GM19193 (cell line): ENCODE data around the gene DIP2B.

Experiments used
- POLR2A ChIP-seq: IDR thresholded peaks from 4 replicates; pipeline ENCODE4 v1.6.1; 2011; ENCODE audit not compliant: insufficient read depth, insufficient read length; ENCODE audit errors: extremely low read depth

The DIP2B gene

DNA sequence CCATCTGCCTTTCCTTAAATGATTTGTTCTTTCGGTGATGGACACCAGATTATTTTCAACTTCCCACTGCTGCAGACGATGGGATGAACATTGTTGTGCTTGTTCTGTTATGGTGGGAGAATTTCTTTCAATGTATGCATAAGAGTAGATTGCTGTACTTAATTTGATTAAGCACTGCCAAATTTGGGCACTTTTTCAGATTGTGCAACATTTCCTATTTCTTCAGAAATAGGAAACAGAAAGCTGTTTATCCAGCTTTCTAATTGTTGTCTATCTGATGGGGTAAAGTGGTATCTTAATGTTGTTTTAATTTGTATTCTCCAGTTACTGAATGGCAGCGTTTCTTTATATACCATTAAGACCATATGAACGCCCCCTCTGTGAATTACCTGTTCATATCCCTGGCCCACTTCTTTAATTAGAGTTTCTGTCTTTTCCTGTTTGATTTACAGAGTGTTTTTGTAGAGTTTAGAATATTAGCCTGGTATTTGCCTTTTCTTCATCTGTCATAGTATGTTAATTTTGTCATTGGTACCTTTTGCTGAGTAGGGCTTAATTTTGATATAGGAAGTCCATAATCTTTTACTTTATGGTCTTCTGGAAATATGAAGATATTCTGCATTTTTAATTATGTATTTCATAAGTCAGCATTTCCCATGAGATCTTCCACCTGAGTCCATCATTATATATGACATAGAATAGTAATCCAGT lies 59.6 kb downstream of the DIP2B start:
- TF ChIP-seq POLR2A, result no peak

GRCh38 chr12:50564948-50565297 lies 60.1 kb downstream of the DIP2B start:
- TF ChIP-seq POLR2A, result no peak

DNA sequence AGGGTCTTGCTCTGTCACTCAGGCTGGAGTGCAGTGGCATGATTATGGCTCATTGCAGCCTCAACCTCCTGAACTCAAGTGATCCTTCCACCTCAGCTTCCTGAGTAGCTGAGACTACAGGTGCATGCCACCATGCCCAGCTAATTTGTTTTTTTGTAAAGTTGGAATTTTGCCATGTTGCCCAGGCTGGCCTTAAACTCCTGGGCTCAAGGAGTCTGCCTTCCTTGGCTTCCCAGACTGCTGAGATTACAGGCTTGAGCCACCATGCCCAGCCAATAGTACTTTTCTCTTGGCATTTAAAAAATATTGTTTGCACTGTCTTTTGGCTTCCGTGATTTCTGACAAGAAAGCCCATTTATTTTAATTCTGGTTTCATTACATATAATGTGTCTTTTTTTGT lies 61.3 kb downstream of the DIP2B start:
- TF ChIP-seq POLR2A, result no peak

- TF ChIP-seq POLR2A, result no peak
Observed at GRCh38 chr12:50567926-50568325, 63.1 kb downstream of the DIP2B start.

DNA sequence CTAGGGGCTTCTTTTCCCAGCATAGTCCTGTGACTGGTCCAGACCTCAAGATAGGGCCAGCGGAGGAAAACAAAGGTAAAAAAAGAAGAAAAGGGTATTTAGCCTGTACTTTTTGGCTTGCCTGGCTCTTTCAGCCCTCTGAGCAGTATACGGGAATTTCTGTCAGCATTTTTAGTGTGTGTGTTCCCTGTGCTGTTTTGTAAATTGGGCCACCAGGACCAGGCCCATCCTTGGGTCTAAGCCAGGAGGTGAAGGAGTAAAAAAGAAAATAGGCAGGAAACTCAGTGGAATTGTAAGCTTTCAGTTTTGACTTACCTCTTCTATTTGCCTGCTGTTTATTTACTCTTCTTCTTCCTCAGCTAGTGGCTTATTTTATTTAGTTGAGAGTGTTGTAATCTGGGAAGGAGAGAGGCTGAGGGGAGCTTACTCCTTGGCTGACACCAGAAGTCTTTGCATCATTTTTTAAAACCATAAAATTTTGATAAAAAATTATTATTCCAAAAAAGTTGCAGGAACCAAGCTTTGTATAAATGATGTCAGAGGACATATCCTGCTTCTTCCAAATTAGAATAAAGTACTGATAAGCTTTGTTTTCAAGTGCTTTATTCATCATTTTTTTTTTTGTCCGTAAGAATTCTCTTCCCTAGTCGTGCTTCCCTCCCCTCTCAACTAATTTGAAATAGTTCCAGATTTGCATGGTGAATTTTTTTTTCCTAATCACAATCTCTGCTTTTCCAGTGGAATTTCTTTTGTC lies 63.7 kb downstream of the DIP2B start:
- TF ChIP-seq POLR2A, result no peak

GRCh38 chr12:50569321-50569720 lies 64.5 kb downstream of the DIP2B start:
- TF ChIP-seq POLR2A, result no peak

- no peak for TF ChIP-seq POLR2A
Observed at GRCh38 chr12:50569876-50570275, 65.1 kb downstream of the DIP2B start.

DNA sequence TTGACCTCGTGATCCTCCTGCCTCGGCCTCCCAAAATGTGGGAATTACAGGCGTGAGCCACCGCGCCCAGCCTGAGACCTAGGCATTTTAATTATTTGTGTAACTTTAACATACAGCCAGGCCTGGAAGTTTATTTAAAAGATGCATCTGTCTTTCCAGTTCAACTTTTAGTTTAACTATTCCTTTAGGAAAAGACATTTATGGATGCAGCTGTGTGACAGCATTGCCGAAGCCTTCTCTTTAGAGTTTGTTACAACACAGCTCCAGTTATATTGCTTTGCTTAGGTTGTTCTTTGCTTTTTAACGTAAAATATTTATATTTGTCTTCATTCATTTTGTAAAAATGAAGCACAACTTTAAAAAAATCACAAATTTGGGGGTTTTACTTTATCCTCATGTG lies 67.0 kb downstream of the DIP2B start:
- no peak for TF ChIP-seq POLR2A

GRCh38 chr12:50572287-50572686 lies 67.5 kb downstream of the DIP2B start:
- no peak for TF ChIP-seq POLR2A

GRCh38 chr12:50572760-50573159 lies 68.0 kb downstream of the DIP2B start:
- TF ChIP-seq POLR2A, result no peak

GRCh38 chr12:50573271-50573670 lies 68.5 kb downstream of the DIP2B start:
- no peak for TF ChIP-seq POLR2A

DNA sequence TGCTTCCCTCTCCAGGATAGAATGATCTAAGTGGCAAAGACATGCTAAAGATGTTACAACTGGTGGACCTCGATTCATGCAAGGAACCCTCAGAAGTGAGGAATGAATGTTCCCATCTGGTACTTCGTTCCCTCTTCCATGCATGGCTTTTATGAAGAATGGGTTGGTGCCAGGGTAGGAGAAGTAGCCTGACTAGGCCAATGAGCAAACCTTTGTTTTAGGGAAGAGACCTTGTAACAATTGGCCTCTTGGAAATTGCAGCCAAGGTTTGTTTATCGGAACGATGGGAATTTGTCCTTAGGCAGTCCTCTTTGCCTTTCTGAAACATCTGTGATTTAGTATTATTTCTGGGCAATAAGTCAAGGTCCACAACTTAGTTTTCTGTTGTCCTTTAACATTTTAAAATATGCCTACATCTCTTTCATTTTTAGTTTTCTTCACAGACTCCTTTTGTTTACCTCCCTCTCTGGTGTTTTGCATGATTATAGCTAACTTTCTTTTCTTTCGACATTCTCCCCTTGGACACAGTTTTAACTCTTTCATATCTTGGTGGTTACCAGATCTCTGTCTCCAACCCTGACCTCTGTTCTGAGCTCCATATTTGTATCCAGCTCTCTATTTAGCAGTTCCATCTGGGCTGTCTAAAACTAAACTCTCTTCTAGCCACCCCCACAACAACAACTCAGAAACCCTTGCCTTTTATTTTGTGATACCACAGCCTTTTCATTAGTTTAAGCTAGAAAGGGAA lies 70.0 kb downstream of the DIP2B start:
- no peak for TF ChIP-seq POLR2A

GRCh38 chr12:50579757-50580267 lies 75.0 kb downstream of the DIP2B start:
- no peak for TF ChIP-seq POLR2A

DNA sequence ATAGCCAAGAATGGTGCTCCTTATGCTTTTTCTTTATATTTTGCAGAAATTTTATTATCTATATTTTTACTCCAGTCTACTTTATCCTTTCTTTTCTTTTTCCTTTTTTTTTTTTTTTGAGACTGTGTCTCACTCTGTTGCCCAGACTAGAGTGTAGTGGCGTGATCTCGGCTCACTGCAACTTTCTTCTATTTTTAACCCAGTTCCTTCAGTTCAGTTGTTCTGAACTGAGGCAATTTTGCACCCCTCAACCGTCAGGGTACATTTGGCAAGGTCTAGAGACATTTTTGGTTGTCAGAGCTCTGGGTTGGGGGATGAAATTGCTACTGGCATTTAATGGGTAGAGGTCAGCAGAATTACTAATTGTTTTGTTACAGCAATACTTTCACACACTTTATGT lies 75.7 kb downstream of the DIP2B start:
- TF ChIP-seq POLR2A, result no peak
